ENCODE data around the gene MED16.
A peak's percentile ranks its signal among the peaks of the same experiment; 100 is the strongest.

The MED16 gene

DNA sequence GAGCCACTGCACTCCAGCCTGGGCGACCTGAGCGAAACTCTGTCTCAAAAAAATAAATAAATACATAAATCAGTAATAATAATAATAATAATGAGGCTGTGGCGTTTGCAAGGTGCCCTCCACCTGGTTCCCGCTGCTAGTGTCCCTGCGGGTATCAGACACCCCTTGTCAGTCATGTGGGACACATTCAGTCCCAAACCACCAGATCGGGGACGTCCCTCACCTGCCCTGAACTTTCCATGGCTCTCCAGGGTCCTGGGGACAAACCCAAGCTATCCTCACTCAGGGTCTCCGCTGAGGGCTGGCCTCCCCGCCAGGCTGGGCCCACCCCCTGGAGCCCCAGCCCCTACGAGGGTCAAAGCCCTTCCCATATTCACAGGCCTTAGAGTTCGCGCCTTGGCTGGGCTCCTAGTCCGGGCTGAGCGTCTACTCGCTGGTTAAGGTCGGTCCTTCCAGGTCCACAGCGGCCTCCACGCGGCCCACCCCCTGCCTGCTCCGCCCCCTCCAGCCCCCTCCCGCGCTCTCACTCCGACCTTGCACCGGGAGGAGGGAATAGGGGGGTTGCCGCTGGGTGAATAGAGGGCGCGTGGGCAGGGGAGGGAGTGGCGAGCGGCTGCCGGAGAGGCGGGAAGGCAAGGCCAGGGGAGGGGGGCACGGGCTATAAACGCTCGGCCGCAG lies 23.8 kb upstream of the MED16 start:
- no peak overlapping the region for H3K27ac Mint-ChIP-seq
- peaks cover 52% of the 10 kb centered on the region for H3K27me3 Mint-ChIP-seq (ENCODE audit: low read depth)

DNA sequence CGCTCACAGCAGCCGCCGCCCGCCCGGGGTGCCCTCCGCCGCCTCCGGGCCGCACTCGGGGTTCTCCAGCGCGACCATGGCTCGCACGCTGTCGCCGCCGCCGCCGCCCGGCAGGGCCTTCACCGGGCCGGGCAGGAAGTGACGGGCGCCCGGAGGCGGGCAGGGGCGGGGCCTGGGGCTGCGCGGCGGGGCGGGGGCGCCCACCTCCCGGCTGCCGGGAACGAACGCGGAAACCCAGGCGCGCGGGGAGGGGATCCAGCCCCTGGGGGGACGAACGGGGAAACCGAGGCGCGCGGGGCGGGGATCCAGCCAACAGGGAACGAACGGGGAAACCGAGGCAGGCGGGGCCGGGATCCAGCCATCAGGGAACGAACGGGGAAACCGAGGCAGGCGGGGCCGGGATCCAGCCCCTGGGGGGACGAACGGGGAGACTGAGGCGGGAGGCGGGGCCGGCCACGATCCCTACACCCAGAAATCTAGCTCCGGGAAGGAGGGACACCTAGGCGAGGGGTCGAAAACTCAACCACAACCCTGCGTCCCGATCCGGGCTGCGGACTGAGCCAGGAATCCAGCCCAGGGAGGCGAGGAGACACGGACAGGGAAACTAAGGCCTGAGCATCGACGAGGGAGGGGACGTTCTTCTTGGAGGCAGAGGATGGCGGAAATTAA lies 20.2 kb upstream of the MED16 start, which contains the start of gene R3HDM4:
Gene R3HDM4 (minus strand): TSS at position 140 of the 669 bp plus-strand sequence. CDS start 62 bp downstream, at position 78.
- Mint-ChIP-seq H3K36me3 (ENCODE audit: low read depth) (peaks cover 6% of the 10 kb centered on the region), H3K27ac (peak within 1 kb of the TSS in 1 of 3 experiments; percentile 55), H3K9me3 (no peaks in the 10 kb centered on the region), H3K4me1 (no peaks in the 10 kb centered on the region), H3K4me3 (peak within 1 kb of the TSS; percentile 87 to 91 (median 89)), H3K27me3 (ENCODE audit: low read depth) (peaks cover 21% of the 10 kb centered on the region)
- TF ChIP-seq, protein P1, sequence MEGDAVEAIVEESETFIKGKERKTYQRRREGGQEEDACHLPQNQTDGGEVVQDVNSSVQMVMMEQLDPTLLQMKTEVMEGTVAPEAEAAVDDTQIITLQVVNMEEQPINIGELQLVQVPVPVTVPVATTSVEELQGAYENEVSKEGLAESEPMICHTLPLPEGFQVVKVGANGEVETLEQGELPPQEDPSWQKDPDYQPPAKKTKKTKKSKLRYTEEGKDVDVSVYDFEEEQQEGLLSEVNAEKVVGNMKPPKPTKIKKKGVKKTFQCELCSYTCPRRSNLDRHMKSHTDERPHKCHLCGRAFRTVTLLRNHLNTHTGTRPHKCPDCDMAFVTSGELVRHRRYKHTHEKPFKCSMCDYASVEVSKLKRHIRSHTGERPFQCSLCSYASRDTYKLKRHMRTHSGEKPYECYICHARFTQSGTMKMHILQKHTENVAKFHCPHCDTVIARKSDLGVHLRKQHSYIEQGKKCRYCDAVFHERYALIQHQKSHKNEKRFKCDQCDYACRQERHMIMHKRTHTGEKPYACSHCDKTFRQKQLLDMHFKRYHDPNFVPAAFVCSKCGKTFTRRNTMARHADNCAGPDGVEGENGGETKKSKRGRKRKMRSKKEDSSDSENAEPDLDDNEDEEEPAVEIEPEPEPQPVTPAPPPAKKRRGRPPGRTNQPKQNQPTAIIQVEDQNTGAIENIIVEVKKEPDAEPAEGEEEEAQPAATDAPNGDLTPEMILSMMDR (IDR thresholded peaks at IDR 0.05; ENCODE audit: unreplicated experiment in 3 of 3), result no peak

More for the DNA sequence above, 23.8 kb upstream of the MED16 start:
- peaks cover 3% of the 10 kb centered on the region for H3K36me3 Mint-ChIP-seq (ENCODE audit: low read depth)
- H3K4me1 Mint-ChIP-seq, result peaks cover 1% of the 10 kb centered on the region
- H3K4me3 Mint-ChIP-seq, result peak overlapping the region; percentile 37 to 48 (median 44)
- H3K9me3 Mint-ChIP-seq, result no peaks in the 10 kb centered on the region
- TF ChIP-seq, protein P1 (IDR thresholded peaks at IDR 0.05; ENCODE audit: unreplicated experiment in 3 of 3), result no peak

DNA sequence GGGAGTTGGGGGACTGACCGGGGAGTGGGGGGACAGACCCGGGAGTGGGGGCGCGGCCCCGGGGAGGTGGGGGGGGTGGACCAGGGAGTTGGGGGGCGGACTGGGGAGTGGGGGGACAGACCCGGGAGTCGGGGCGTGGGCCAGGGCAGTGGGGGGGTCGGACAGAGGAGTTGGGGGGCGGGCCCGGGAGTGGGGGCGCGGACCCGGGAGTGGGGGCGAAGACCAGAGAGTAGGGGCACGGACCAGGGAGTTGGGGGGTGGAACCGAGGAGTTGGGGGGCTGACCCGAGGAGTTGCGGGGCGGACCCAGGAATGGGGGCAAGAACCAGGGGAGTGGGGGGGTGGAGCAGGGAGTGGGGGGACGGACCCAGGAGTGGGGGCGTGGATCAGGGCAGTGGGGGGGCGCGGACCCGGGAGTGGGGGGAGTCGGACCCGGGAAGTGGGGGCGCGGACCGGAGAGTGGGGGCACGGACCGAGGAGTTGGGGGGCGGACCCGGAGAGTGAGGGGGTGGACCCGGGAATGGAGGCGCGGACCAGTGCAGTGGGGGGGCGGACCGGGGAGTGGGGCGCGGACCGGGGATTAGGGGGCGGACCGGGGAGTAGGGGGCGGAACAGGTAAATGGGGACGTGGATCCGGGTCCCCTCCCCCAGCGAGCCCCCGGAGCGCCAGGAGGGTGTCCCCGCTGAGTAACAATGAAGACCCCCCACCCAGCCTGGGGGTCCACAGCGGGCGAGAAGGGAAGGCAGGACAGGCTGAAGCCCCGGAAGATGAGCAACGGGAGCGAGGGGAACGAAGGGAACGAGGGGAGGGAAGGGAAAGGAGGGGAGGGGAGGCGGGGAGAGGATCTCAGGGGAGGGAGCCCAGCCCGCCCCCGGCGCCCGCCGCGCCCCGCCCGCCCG lies 19.4 kb upstream of the MED16 start:
- peak overlapping the region; percentile 85 to 89 (median 86) for H3K4me3 Mint-ChIP-seq
- no peak overlapping the region for H3K27ac Mint-ChIP-seq
- H3K27me3 Mint-ChIP-seq (ENCODE audit: low read depth), result peaks cover 18% of the 10 kb centered on the region
- H3K9me3 Mint-ChIP-seq, result no peaks in the 10 kb centered on the region
- peaks cover 6% of the 10 kb centered on the region for H3K36me3 Mint-ChIP-seq (ENCODE audit: low read depth)
- H3K4me1 Mint-ChIP-seq, result no peaks in the 10 kb centered on the region
- TF ChIP-seq, protein P1 (IDR thresholded peaks at IDR 0.05; ENCODE audit: unreplicated experiment in 3 of 3), result no peak

DNA sequence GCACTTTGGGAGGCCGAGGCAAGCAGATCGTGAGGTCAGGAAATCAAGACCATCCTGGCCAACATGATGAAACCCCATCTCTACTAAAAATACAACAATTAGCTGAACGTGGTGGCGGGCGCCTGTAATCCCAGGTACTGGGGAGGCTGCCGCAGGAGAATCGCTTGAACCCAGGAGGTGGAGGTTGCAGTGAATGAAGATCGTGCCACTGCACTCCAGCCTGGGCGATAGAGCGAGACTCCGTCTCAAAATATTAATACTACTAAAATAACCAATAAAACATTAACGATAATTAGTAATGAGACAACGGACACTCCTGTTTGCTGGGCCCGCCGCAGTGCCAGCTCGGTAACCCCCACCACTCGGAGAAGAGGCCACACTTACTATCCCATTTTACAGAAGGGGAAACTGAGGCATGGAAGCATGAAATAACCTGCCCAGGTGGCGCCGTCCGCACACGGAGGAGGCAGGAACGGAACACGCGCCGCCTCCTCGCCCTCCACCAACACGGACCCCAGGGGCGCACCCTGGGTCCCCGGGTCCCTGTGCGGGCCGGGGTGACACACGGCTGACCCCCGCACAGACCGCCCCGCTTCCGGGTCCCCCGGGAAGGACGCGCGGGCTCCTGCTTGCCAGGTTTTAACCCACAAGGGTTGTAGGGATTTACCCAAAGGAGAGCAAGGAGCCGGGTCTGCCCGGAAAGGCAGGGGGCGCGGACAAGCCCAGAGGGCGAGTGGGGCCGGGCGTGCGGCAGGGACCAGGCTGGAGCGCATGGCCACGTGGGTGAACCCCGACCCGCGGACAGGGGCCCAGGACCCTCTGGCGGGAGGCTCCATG lies 18.4 kb upstream of the MED16 start:
- Mint-ChIP-seq H3K36me3 (ENCODE audit: low read depth) (peaks cover 6% of the 10 kb centered on the region), H3K4me1 (no peaks in the 10 kb centered on the region), H3K27ac (peak overlapping the region in 1 of 3 experiments; percentile 41), H3K4me3 (peak overlapping the region; percentile 83 to 87 (median 86)), H3K27me3 (ENCODE audit: low read depth) (peaks cover 11% of the 10 kb centered on the region), H3K9me3 (no peaks in the 10 kb centered on the region)
- TF ChIP-seq, protein P1 (IDR thresholded peaks at IDR 0.05; ENCODE audit: unreplicated experiment in 3 of 3), result no peak

DNA sequence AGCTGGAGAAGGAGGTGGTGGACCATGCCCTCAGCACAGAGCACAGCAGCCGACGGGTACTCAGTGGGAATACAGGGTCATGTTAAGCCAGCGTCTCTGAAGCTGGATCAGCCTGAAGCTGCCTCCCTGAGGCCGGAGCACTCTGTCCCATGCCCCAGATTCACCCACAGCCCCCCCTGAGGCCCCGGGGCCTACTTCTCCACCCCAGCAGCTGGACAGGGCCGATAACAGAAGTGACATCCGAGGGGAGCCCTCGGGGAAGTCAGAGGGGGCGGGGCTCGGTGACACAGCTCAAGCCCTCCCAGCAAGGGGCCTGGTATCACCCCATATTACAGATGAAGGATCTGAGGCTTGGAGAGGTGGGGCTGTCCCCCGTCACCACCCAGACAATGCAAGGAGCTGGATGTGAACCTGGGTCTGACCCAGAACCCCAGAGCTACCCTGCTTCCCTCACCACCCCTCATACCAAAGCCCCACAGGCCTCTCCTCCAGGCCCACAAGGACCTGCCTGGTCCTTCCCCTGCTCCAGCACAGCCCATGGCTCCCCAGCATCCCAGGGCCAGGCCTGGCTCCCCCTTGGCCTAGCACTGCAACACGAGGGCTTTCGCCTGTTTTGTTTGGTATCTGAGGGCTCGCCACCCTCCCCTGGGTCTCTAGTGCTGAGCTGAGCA lies 14.3 kb upstream of the MED16 start:
- TF ChIP-seq, protein P1 (IDR thresholded peaks at IDR 0.05; ENCODE audit: unreplicated experiment in 3 of 3), result no peak
- H3K4me3 Mint-ChIP-seq, result no peak overlapping the region
- no peaks in the 10 kb centered on the region for H3K27me3 Mint-ChIP-seq (ENCODE audit: low read depth)
- H3K9me3 Mint-ChIP-seq, result no peaks in the 10 kb centered on the region
- H3K27ac Mint-ChIP-seq, result no peak overlapping the region
- H3K4me1 Mint-ChIP-seq, result peaks cover 4% of the 10 kb centered on the region
- peaks cover 3% of the 10 kb centered on the region for H3K36me3 Mint-ChIP-seq (ENCODE audit: low read depth)
